Heart left ventricle (tissue), 16 donors: ENCODE data around the gene PDCD4. TPM values are rescaled to one million over a fixed set of nuclear protein-coding genes. Genes with fewer than 3 reads are reported as not detected.

Source experiments
- ATAC-seq, 4 donors: fragments of 200-7000 bp; cut with Tn5 transposase; one replicate each; pipeline ENCODE4 v1.9.1; 2020 to 2022; ENCODE audit warnings: moderate library complexity in 4 of 4, mild to moderate bottlenecking in 3 of 4, moderate number of reproducible peaks in 1 of 4
- DNase-seq, 5 donors: peaks; one replicate each; pipeline ENCODE4 v3.0.0-alpha.2; 2020
- H3K27ac ChIP-seq, 12 donors: fragments of 200-600 bp; sonication (generic) in 4 of 12; one replicate each; pipeline versions ENCODE4 v1.5.0 to v1.8.0; 2016 to 2022; ENCODE audit warnings: mild to moderate bottlenecking in 2 of 12
- H3K27me3 ChIP-seq, 9 donors: fragments of 200-600 bp; sonication (generic) in 2 of 9; one replicate each; pipeline versions ENCODE4 v1.5.1 to v1.8.0; 2016 to 2022; ENCODE audit warnings: mild to moderate bottlenecking in 3 of 9
- H3K36me3 ChIP-seq, 9 donors: fragments of 200-600 bp; sonication (generic) in 2 of 9; one replicate each; pipeline versions ENCODE4 v1.5.0 to v1.8.0; 2018 to 2022; ENCODE audit warnings: mild to moderate bottlenecking in 2 of 9
- H3K4me1 ChIP-seq, 12 donors: fragments of 200-600 bp; sonication (generic) in 4 of 12; one replicate each; pipeline versions ENCODE4 v1.5.0 to v1.8.0; 2016 to 2022; ENCODE audit warnings: mild to moderate bottlenecking in 3 of 12
- H3K4me3 ChIP-seq, 12 donors: fragments of 200-600 bp; sonication (generic) in 4 of 12; one replicate each; pipeline versions ENCODE4 v1.5.0 to v1.8.0; 2017 to 2022; ENCODE audit warnings: mild to moderate bottlenecking in 9 of 12, moderate library complexity in 4 of 12
- H3K9me3 ChIP-seq, 12 donors: fragments of 200-600 bp; sonication (generic) in 4 of 12; one replicate each; pipeline versions ENCODE4 v1.5.0 to v1.8.0; 2016 to 2022; ENCODE audit warnings: mild to moderate bottlenecking in 1 of 12
- CTCF ChIP-seq, 12 donors: fragments of 200-600 bp; sonication (generic) in 4 of 12; IDR thresholded peaks; one replicate each; pipeline versions ENCODE4 v1.5.0 to v1.8.0; 2018 to 2022; ENCODE audit warnings: antibody characterized with exemption in 12 of 12, mild to moderate bottlenecking in 5 of 12
- POLR2A ChIP-seq, 2 donors: fragments of 450-650 bp; IDR thresholded peaks; one replicate each; pipeline ENCODE4 v1.6.1; 2017; ENCODE audit warnings: antibody characterized with exemption in 2 of 2, mild to moderate bottlenecking in 2 of 2, moderate library complexity in 2 of 2
- WGBS, 4 donors: extraction: QIAGEN DNeasy Blood & Tissue Kit in 2 of 4; methylation state at CpG; one replicate each; pipeline versions ENCODE4 v1.1.5 to v1.1.7; 2013 to 2018; 5-methylcytosine and 5-hydroxymethylcytosine counted together
- intact Hi-C, 10 donors: fragments of 100-400 bp; cut with DNase I; formaldehyde crosslinking; loops; one replicate each; pipeline versions ENCODE4 v1.11.1 to v1.14.2; 2022
- polyA plus RNA-seq, 2 donors: library from polyadenylated mRNA; stranded (reverse); fragments of 200-250 nt; gene quantifications; one replicate each; pipeline ENCODE4 v1.2.3, GENCODE V29; 2013
- total RNA-seq, 9 donors: library from RNA; depleted of rRNA in 2 of 9; stranded (reverse); fragments of >200 nt in 2 of 9; fragmentation: NEBNext Ultra II Directional in 3 of 9; extraction: Animal tissue kit (Norgen Biotek cat#: 25700) in 3 of 9; gene quantifications; one replicate each; pipeline versions ENCODE4 v1.1.0 to v1.2.4, GENCODE V29; 2016 to 2023
- donor health status: ischemic (EF 13 %, LVEDD 7.1; RV severe dilation, severe dysfunction).
- donor health status: healthy with polysubstance abuse.
- donor health status: DM: no; HTN: yes; CAD: no.
- donor health status: DM: no; HTN: no; CAD: no.
- donor health status: ischemic (EF 25% LVEDD 6.9; RV normal size, moderate dysfunction).
- donor health status: ischemic (EF 25% LVEDD 5.7; RV mildly dilated, moderate dysfunction).
- donor health status: healthy.
- donor health status: DM: yes; HTN: yes; CAD: no.
- donor health status: ischemic (EF 35%, LVEDD 5.7; RV mildly dilated, moderate dysfunction).
- donor health status: nonischemic (EF 11% LVEDD 7.7; RV severe dilation, severe dysfunction).
- donor health status: DM: yes; HTN: yes; CAD: no.
- donor health status: PGD.
- donor health status: ischemic (EF 29% LVEDD 5.4; RV normal size, mild dysfunction).
- donor health status: nonischemic (EF 23%, LVEDD 6.1; RV moderate dilation, normal function).

The PDCD4 gene
- total and polyA plus RNA-seq, 11 donors, result 18.2 to 73.2 (median 42.6) TPM

DNA sequence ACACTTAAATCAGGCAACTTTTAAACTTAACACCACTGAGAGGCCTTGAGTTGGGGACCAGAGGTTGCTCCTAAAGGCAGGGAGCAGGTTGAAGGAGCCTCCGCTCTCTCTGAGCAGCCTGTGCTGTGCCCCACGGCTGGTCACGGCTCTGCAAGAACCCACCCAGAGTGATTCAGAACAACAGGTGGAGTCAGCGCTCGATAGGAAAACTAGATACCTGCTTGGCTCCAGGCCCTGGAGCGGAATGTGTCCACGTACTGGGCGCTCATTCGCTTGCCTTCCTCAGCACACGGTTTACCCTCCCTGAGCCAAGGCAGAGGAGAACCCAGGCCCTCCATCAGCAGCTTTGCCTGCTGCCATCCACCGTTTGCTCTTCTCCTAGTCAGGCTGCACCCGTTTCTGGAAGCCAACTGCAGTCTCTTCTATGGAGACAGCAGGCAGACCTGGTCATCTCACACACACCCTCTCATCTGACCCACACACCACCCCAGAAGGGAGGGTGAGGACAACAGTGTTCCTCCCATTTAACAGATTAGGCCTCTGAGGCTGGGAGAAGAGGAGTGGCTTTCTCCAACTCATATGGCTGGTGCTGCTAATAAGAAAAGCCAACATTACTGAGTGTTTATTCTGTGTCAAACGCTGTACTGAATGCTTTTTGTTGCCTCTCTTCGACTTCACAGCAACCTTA is 37.6 kb upstream of the PDCD4 start:
- Histone ChIP-seq H3K27me3 (no peaks in the 10 kb centered on the region), H3K9me3 (no peaks in the 10 kb centered on the region), H3K4me1 (peaks cover 0 to 78% (median 40%) of the 10 kb centered on the region in 12 donors), H3K36me3 (peaks cover 0 to 73% (median 7%) of the 10 kb centered on the region in 9 donors), H3K4me3 (no peak overlapping the region), H3K27ac (peak overlapping the region in 11 of 12 donors; percentile 51 to 90 (median 73))
- TF ChIP-seq CTCF (IDR thresholded peaks at IDR 0.05) (no peak), POLR2A (IDR thresholded peaks at IDR 0.05) (no peak)
- intact Hi-C loops, result loop anchor here in 1 of 10 donors (5.0 kb wide), 1 partner anchor 38 kb away; the partner anchor contains the start of gene PDCD4
- WGBS, 4 donors, result 66 to 75% (median 70%) methylated on average over 14 of the region's 14 CpGs
- peak in 3 of 4 donors; percentile 1 to 5 (median 2) for ATAC-seq
- DNase-seq, result no peak

GRCh38 chr10:110834629-110835301 is 37.0 kb upstream of the PDCD4 start:
- TF ChIP-seq CTCF (IDR thresholded peaks at IDR 0.05), result no peak
- Histone ChIP-seq H3K4me1 (peaks cover 0 to 78% (median 41%) of the 10 kb centered on the region in 12 donors), H3K9me3 (no peaks in the 10 kb centered on the region), H3K27me3 (no peaks in the 10 kb centered on the region), H3K4me3 (no peak overlapping the region), H3K36me3 (peaks cover 0 to 78% (median 7%) of the 10 kb centered on the region in 9 donors), H3K27ac (peak overlapping the region; percentile 27 to 90 (median 71))
- intact Hi-C loops, result loop anchor here in 2 of 10 donors (5.0 kb wide), 1 partner anchor 38 kb away; the partner anchor contains the start of gene PDCD4 (in 2 of the 2)
- peak in 2 of 5 donors; percentile 58 to 59 for DNase-seq
- WGBS, 4 donors, result 31 to 37% (median 33%) methylated on average over 6 of the region's 6 CpGs
- ATAC-seq, result peak; percentile 71 to 78 (median 74)

DNA sequence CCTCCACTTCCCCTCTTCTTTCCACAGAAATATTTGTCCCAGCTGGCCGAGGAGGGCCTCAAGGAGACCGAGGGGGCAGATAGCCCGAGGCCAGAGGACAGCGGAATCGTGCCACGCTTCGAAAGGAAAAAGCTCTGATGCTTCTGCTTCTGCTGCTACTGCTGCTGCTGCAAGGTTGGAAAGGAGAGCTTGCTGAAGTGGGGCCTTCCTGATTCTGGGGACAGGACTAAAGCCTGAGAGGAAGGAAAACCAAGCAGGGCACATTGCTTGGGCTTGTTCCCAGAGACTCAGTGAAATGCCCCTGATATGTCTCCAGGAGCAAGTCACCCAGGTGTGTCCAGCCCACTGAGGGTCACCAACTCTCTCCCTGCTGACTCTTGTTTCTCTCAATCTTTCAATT is 35.9 kb upstream of the PDCD4 start:
- Histone ChIP-seq H3K27ac (peak overlapping the region; percentile 27 to 90 (median 71)), H3K4me3 (no peak overlapping the region), H3K4me1 (peaks cover 0 to 79% (median 41%) of the 10 kb centered on the region in 12 donors), H3K9me3 (no peaks in the 10 kb centered on the region), H3K27me3 (no peaks in the 10 kb centered on the region), H3K36me3 (peaks cover 0 to 67% (median 5%) of the 10 kb centered on the region in 9 donors)
- TF ChIP-seq POLR2A (IDR thresholded peaks at IDR 0.05) (no peak), CTCF (IDR thresholded peaks at IDR 0.05) (no peak)
- 60 to 70% (median 65%) methylated on average over 7 of the region's 7 CpGs for WGBS, 4 donors
- intact Hi-C loops, result loop anchor here in 1 of 10 donors (5.0 kb wide), 1 partner anchor 36 kb away; the partner anchor contains the start of gene PDCD4
- DNase-seq (no peak), ATAC-seq (no peak)

DNA sequence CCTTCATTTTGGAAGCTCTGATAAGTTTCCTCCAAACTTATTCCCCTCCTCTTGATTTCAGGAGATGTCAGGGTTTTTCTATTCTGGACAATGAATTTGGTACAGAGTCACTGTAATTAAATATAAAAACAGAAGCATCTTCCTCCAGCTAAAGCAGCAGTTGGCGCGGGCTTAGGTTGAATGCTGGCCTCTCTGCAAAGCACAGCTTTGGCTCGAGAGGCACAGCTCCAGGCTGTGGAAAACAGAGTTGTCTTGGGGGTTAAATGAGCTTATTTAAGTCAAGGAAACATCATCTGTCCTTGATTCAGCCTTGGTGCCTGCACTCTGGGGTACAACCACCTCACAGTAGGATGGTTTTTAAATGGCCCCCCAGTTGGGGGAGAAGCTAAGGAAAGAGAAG is 35.0 kb upstream of the PDCD4 start:
- Histone ChIP-seq H3K4me3 (no peak overlapping the region), H3K4me1 (peaks cover 0 to 74% (median 41%) of the 10 kb centered on the region in 12 donors), H3K27ac (peak overlapping the region in 11 of 12 donors; percentile 4 to 90 (median 74)), H3K9me3 (no peaks in the 10 kb centered on the region), H3K36me3 (peaks cover 0 to 58% (median 0%) of the 10 kb centered on the region in 9 donors), H3K27me3 (no peaks in the 10 kb centered on the region)
- no peak for DNase-seq
- TF ChIP-seq CTCF (IDR thresholded peaks at IDR 0.05) (no peak), POLR2A (IDR thresholded peaks at IDR 0.05) (no peak)
- no peak for ATAC-seq
- intact Hi-C loops, result loop anchor here in 1 of 10 donors (5.0 kb wide), 1 partner anchor 36 kb away; the partner anchor contains the start of gene PDCD4
- WGBS, 4 donors, result 82 to 94% (median 91%) methylated on average over 3 of the region's 3 CpGs
